GM19438 (cell line): ENCODE results near the gene RPS3.
"Not testable (repeated sequence)": the region's sequence is repeated elsewhere in the genome, so short reads cannot be mapped to it uniquely, and the experiment has no call there.

Experiments used
- ATAC-seq: cut with Tn5 transposase; IDR thresholded peaks from one replicate; pipeline ENCODE4 v1.9.1; 2021; ENCODE audit warnings: low read depth; ENCODE audit not compliant: unreplicated experiment

RPS3 gene

DNA sequence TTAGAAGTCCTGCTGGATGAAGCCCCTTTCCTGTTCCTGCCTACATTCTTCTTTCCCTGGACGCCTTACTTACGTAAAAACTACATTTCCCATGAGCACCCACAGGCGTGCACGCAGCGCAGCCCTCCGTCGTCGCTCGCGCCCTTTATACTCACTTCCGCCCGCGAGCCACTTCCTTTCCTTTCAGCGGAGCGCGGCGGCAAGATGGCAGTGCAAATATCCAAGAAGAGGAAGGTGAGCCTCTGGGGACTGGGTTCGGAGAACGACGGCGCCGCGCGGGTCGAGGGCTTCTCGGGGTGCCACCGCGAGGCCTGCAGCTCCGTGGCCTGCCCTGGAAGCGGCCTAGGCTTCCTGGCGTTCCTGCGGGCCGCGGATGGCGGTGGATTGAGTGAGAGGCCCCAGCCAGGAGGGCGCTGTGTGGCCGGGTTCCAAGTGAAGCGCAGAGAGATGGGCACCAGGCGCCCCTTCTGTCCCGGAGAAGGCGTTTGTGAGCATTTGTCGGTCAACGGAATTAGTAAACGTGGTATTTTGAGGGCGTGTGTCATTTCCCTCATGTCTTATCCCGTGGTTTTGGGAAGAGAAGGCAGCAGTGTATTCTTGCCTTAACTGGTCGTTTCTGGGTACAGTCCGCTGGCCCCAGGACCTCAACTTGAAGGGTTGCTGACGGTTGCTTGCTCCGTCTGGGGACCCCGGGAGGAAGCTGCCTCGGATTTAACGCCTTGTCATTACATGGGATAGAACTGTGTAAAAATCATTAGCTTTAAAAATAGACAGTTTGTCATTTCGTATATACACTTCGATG lies at the start of gene RPS3:
TSS of gene RPS3 (plus strand) at position 175 of the 802 bp plus-strand sequence. CDS start at position 205, 30 bp downstream.
- peak; percentile 78 for ATAC-seq

DNA sequence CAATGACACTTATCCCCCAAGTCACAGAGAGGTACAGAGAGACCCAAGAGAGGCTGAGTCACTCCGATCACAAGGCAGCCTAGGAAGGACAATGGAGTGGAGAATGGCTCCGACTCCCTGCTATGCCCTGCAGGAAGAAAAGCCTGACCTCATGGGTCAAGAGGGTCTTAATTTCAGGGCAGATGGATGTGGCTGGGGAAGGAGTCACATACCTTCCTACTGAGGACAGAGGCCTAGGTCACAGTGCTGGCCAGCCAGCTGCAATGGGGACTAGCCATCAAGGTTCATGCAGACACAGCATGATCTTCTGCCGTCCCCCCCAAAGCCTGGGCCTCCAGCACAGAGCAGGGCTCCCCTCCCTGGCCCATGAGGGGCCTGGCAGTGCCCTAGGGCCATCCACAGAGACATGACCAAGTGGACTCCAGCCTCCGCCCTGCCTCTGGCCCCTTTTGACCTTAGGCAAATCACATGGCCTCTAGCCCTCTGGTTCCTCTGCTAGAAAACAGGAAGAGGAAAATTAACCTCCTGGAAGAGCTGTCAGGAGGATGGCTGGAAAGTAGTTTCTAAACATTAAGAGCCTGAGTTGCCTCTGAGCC lies 49.7 kb upstream of the RPS3 start:
- ATAC-seq: no peak

DNA sequence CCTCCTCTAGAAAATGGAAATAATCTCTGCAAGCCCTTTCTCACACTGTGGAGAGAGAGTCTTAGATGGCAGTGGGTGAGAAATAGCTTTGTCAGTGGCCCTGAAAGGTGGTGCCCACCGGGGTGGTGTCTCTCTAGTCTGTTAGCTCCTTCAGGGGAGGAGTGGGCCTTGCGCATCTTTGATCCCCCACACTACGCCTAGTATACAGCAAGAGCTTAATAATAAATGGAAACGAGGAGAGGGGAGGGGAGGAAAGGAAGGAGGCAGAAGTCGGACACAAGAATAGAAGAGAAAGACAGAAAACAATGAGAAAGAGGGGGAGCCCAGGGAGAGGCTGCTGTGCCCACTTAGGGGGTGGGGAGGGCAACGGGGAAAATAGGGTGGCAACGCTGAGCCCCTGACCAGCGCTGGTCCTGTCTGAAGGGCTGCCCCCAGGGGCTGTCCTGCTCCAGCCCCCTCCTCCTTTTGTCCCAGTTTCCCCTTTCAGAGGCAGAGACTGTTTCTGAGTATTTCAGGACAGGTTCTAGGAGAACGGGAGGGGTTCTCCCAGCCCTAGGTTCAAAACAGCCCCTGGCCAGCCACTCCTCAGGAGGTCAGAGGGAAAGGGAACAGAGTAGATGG lies 49.1 kb upstream of the RPS3 start:
- ATAC-seq: no peak

DNA sequence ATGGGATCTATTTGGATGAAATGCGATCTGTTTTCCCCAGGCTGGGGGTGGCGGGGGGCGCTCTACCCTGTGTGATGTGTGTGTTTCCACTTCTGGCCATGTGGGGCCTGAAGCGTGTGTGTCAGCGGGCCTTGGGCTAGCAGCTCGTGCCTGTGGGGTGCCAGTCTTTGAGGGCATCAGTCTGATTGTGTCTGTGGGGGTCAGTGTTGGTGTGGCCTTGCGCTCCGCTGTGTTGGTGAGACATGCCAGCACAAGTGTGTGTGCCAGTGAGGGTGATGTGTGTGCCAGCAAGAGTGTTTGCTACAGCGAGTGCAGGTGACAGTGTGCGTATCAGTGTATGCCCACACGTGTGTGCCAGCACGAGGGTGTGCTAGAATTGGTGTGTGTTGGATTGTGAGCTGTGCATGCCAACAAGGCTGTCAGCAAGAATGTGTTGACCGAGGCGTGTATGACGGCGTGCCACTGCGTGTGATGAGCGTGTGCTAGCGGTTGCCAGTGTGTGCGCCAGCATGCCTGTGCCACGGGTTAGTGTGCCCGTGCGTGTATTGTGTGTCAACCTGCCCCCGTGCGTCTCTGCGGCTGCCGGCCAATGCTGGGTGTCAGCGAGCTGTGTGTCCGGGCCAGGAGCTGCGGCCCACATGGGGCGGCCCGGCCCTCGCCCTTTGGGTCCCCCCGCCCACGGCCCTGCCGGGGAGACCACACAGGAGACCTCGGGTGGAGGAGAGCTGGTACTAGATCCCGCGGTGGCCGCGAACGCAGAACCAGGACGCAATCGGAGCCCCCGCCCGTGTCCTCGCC lies 48.4 kb upstream of the RPS3 start:
- no peak for ATAC-seq

DNA sequence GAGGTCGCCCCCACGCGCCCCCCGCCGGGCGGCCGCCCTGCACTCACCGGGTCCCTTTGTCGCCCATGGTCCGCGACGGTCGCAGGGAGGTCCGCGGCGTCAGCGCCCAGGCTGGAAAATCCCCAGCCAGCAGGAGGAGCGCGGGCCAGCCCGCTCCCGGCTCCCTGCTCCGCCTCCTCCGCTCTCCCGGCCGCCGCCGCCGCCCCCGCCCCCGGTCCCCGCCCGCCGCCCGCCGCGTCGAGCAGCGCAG lies 47.9 kb upstream of the RPS3 start, which contains the start of gene ARRB1:
TSS of gene ARRB1 (minus strand) at position 121 of the 250 bp plus-strand sequence. CDS start at position 67, 54 bp downstream.
- no peak for ATAC-seq

DNA sequence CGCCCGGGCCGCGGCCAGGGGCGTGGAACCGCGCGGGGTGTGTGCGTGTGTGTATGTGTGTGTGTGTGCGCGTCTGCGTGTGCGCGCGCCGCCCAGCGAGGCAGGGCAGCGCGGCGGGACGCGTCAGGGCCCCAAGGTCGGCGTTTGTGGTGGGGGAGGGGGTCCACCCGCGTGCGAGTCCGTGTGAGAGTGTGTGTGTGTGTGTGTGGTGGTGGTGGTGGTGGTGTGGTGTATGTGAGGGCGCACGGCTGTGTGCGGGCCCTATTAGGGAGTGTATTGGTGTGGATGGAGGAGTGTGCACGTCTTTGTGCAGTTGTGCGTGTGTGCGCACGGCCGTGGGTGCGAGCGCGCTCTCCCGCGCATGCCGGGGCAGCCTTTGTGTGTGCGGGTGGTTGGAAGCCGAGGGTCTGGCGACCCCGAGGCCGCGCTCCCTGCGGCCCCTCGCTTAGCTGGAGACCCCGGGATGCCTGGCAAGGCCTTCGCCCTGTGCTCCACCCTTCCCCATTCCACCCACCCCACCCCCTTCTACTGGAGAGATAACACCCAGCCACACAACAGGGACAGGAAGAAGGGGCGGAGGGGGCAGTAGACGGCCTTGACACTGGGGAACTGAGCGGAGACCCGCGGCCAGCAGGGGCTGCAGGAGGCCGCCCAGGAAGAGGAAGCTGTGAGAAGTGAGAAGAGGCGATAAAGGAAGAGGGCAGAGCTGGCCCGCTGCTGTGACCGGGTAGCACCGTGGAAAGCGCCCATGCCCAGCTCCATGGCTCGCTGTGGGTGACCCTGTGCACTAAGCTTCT lies 47.3 kb upstream of the RPS3 start:
- ATAC-seq: no peak

DNA sequence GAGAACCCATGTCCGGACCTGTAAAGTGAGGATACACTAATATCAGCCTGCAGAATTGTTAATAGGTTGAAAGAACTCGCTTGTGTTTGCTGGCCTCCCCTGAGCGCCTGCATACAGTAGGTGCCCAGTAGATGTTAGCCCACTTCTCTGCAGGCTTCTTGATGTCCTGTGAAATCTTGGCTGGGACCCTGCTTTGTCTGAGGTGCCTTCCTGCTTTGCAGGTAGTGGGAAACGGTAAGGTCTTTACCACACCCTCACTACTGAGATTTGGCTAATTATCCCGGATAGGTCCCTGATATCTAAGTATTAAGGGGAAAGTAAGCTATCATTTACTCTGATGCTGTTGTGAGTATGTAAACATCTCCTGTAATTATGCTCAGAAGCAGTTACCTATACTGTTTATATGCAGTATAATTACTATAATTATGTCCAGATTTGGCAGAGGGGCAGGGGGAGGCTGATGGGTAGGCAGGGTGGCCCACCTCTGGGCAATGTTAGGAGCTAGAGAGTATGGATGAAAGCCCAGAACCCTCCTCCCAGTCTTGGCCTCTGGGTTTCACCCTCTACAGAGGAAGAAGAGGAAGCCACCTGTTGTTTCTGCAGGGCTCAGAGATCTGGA lies 46.6 kb upstream of the RPS3 start:
- ATAC-seq: no peak

DNA sequence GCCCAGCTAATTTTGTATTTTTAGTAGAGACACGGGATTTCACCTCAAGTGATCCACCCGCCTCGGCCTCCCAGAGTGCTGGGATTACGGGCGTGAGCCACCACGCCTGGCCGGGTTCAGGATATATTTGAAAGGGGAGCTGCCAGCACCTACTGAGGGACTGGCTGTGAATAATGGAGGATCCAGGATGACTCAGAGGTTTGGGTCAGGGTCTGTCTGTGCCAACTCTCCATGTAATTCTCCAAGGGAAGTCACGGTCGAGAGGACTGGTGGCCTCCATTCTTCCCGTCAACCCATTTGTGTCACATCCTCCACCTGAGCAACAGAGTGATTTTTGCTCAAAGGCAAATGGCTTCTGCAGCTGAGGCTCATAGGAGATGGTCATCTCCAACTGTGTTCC lies 44.3 kb upstream of the RPS3 start:
- ATAC-seq: no peak

DNA sequence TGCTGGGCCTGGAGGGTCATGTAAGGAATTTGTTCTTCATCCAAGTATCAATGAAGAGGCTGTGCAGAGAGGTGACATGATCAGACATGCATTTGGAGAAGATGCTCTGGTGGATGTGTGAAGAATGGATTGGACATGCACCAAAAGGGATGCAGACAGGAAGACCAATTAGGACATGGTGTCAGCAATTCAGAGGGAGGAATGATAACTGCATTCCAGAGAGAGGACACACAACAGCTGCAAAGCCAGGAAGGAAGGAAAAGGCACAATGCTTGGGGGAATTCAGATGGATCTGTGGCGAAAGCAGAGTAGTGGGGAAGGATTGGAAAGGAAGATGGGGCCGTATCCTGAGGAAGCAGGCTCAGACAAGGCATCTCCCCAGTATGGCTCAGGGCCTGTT lies 42.7 kb upstream of the RPS3 start:
- no peak for ATAC-seq

DNA sequence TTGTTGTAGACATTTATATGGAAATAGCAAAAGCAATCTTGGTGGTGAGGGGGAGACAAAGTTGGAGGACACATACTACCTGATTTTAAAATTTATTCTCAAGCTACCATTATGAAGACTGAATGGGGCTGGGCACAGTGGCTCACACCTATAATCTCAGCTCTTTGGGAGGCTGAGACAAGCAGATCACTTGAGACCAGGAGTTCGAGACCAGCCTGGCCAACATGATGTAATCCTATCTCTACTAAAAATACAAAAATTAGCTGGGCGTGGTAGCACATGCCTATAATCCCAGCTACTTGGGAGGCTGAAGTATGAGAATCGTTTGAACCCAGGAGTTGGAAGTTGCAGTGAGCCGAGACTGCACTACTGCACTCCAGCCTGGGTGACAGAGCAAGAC lies 37.0 kb upstream of the RPS3 start:
- not testable (repeated sequence) for ATAC-seq

DNA sequence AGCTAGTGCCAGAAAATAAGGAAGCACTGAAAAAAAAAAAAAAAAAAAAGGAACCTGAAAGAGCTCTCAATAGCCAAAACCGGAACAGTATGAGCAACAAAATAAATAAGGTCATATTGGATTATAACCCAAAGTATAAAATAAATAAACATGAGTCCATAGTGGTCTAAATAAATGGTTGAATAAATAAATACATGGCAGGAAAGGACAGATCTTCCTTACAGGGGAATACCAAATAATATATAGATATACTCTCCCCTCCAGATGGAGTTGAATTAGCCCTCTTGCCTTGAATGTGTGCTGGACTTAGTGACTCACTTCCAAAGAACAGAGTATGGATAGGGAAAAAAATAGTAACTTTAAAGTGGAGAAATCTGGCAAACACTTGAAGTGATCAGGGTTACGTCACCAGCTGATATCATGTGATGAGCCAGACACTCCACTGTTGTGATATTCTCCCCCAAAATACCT lies 33.6 kb upstream of the RPS3 start:
- ATAC-seq: no peak

DNA sequence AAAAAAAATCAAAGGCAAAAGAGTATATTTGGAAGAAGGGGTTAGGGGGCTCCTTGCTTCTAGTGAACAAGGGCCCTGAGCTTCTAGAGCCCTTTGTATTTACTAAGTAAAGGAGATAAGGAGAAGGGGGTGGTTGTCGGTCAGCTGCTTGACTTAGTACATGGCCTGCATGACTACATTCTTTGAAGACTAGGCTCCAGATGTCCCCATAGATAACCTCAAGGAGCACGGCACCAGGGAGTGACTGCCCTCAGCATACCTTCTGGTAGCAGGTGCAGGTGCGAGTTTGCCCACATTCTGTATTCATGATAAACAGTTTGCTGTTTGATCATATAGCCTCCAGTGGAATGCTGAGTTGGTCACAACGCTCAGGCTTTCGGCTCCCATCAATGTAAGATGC lies 32.5 kb upstream of the RPS3 start:
- not testable (repeated sequence) for ATAC-seq

DNA sequence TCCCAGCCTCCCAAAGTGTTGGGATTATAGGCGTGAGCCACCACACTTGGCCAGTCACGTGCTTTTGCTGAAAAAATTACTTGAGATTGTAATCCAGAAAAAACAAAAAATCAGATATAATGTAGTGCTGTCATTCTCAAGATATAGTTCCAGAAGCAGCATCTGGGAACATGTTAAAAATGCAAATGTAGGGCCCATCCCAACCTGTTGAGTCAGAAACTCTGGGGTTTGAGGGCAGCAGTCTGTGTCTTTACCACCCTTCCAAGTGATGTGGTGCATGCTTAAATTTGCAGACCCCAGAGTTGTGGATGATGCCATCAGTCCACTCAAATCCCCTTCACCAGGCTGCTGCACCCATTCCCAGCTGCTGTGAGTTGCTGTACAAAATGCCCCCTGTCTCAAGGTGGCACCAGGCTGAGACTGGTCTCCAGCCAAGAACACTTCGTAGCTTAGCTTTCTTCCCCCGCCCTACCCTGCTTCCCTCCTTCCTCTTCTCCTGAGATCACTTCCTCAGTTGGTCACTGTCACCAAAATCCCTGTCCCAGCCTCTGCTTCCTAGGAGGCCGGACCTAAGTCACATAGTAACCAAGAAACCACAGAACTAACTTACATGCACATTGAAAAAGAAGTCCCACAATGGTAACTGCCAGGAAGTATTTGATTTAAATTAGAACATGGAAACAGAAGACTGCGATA lies 29.6 kb upstream of the RPS3 start:
- ATAC-seq: no peak

DNA sequence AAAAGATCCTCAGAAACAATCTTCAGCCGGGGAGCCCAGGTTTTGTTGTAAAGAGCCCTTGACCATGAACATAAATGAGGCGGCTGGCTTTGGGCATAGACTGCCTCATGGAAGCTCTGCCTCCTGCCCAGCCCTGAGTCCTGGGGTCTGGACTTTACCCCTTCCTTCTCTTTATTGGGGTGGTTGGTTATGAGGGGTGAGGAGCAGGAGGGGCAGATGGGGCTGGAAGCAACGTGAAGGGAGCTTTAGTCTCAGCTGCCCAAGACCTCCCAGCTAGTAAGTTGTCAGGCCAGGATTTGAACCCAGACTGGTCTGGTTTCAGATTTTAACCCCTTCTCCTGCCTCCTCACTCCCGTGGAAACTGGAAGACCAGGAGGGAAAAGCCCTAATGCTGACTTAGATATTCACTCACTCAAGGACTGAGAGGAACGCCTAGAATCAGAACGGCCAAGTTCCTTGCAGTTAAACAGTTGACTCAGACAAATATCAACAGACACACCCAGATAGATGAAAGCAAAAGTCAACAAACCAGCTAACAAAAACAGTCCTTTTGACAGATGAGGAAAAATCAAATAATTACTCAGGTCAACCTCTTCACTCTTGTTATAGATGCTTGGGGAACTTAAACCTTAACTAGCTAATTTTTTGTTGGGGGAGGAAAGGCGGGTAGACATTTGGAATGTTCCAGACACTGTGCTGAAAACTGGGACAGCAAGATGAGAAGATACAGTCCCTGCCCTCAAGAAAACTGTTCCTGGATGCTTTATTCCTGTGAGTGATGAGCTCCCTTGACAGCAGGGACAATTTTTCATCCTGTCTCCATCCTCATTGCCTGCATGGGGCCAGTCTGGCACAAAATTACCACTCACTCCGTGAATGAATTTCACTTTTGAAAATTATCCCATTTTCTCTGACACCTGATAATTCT lies 27.1 kb upstream of the RPS3 start:
- no peak for ATAC-seq

DNA sequence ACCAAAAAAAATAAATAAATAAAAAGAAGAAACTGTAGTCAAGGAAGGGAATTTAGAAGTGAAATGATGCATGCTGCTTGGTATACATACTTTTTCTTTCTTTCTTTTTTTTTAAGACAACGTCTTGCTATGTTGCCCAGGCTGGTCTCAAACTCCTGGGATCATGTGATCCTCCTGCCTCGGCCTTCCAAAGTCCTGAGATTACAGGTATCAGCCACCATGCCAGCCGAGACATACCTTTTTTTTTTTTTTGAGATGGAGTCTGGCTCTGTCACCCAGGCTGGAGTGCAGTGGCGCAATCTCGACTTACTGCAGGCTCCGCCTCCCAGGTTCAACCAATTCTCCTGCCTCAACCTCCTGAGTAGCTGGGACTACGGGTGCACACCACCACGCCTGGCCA lies 26.1 kb upstream of the RPS3 start:
- ATAC-seq: no peak

DNA sequence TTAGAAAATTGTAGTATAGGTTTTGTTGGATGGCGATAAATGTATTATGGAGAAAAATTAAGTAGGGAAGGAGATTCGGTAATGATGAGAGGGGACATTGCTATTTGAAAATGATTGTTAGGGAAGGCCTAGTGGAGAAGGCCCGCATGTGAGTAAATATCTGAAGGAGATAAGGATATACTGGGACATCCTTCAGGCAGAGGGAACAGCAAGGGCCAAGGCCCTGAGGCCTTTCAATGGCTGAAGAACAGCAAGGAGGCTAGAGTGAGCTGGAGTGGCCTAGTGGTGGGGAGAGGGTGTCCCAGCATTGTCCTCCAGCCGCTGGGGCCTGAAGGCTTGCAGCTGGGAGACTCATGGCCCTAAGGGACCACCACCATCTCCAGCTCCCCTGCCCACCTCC lies 24.7 kb upstream of the RPS3 start:
- no peak for ATAC-seq

DNA sequence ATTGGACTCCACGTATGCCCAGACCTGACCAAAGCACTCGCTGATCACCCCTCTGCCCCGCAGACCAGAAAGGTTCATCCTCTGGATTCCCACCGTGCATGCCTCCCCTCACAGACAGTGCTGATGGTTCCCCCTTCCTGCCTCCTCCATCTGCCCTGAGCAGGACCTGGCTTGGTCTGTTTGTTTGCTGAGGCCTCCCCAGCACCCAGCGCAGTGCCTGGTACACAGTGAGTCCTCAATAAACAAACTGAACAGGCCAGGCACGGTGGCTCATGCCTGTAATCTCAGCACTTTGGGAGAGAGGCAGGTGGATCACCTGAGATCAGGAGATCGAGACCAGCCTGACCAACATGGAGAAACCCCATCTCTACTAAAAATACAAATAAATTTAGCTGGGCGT lies 23.7 kb upstream of the RPS3 start:
- no peak for ATAC-seq

DNA sequence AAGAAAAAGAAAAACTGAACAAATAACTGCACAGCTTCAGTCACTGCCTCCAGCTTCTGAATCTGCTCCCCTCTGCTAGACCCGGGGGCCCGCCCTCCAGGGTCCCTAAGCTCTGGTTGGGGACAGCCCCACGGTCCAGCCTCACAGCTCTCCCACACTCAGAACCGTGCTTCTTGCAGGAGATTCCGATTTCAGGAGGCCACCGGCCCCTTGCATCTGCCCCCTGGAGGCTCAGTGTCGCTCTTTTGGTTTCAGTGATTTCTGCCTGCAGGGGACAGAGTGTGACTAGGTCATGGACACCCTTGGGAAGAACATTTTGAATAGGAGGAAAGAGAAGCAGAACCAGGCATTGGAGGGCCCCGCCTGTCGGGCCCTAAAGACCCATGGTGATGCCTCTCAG lies 23.1 kb upstream of the RPS3 start:
- ATAC-seq: no peak
